Measurements from ENCODE around the gene SLC12A4.

SLC12A4 gene

GRCh38 chr16:67963292-67963661, 5.2 kb downstream of the SLC12A4 start:
- H3K4me3 Mint-ChIP-seq: no peak overlapping the region
- DNase-seq (no peak), ATAC-seq (replicated peaks) (no peak)
- H3K36me3 Mint-ChIP-seq: peaks cover 38 to 51% of the 10 kb centered on the region in 2 donors
- peaks cover 27 to 43% of the 10 kb centered on the region in 2 donors for H3K4me1 Mint-ChIP-seq
- no peaks in the 10 kb centered on the region for H3K27me3 Mint-ChIP-seq
- no peak overlapping the region for H3K27ac Mint-ChIP-seq
- no peaks in the 10 kb centered on the region for H3K9me3 Mint-ChIP-seq

- ATAC-seq (replicated peaks): no peak
- no peak overlapping the region for H3K4me3 Mint-ChIP-seq
- no peak for DNase-seq
- H3K27ac Mint-ChIP-seq: no peak overlapping the region
- H3K9me3 Mint-ChIP-seq: no peaks in the 10 kb centered on the region
- H3K4me1 Mint-ChIP-seq: peaks cover 22 to 34% of the 10 kb centered on the region in 2 donors
- peaks cover 44 to 58% of the 10 kb centered on the region in 2 donors for H3K36me3 Mint-ChIP-seq
- H3K27me3 Mint-ChIP-seq: no peaks in the 10 kb centered on the region
These were observed 6.3 kb downstream of the SLC12A4 start for GRCh38 chr16:67962135-67962534.

GRCh38 chr16:67961551-67961957, 6.9 kb downstream of the SLC12A4 start:
- H3K27me3 Mint-ChIP-seq: no peaks in the 10 kb centered on the region
- ATAC-seq (replicated peaks) (no peak), DNase-seq (no peak)
- H3K4me3 Mint-ChIP-seq: no peak overlapping the region
- H3K4me1 Mint-ChIP-seq: peaks cover 17 to 29% of the 10 kb centered on the region in 2 donors
- H3K36me3 Mint-ChIP-seq: peaks cover 44 to 57% of the 10 kb centered on the region in 2 donors
- H3K9me3 Mint-ChIP-seq: no peaks in the 10 kb centered on the region
- H3K27ac Mint-ChIP-seq: no peak overlapping the region

- peaks cover 2 to 13% of the 10 kb centered on the region in 2 donors for H3K4me1 Mint-ChIP-seq
- H3K27me3 Mint-ChIP-seq: no peaks in the 10 kb centered on the region
- no peaks in the 10 kb centered on the region for H3K9me3 Mint-ChIP-seq
- H3K36me3 Mint-ChIP-seq: peaks cover 42 to 56% of the 10 kb centered on the region in 2 donors
- no peak overlapping the region for H3K27ac Mint-ChIP-seq
- DNase-seq (no peak), ATAC-seq (replicated peaks) (no peak)
- H3K4me3 Mint-ChIP-seq: no peak overlapping the region
These were observed 8.7 kb downstream of the SLC12A4 start for GRCh38 chr16:67959536-67960329.

GRCh38 chr16:67957622-67958021, 10.8 kb downstream of the SLC12A4 start:
- H3K27ac Mint-ChIP-seq: no peak overlapping the region
- ATAC-seq (replicated peaks) (no peak), DNase-seq (no peak)
- H3K9me3 Mint-ChIP-seq: no peaks in the 10 kb centered on the region
- peaks cover 0 to 7% of the 10 kb centered on the region in 2 donors for H3K4me1 Mint-ChIP-seq
- no peak overlapping the region for H3K4me3 Mint-ChIP-seq
- H3K36me3 Mint-ChIP-seq: peaks cover 46 to 60% of the 10 kb centered on the region in 2 donors
- H3K27me3 Mint-ChIP-seq: no peaks in the 10 kb centered on the region

DNA sequence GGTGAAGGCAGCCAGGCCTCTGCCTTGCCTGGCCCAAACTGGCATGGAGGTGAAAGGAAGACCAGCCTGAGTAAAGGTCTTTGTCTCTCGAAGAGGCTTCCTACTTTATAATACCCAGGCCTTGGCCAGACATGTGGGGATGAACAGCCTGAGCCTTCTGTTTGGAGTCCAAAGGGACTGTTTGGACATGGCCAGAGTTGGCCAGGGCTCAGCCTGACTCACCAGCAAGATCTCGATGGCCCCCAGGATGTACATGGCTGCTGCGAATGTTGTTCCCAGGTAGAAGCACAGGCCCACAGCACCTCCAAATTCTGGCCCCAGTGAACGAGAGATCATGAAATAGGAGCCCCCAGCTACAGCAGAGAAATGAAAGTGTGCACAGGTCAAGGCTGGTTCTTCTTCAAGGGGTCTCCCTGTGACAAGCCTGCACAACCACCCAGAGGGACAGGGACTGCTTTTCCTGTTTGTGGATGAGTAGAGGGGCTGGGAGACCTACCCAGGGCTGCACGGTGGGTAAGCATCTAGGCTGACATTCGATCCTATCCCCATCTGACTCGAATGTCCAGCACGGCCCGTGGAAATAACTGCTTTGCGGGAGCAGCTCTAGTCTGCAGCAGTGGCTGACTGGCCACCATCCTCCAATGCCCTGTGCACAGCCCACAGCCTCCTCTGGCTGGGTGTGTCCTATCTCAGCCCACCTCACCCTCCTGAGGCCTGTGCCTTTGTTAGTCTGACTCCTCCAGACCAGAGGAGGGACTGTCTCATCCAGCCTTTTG, 13.8 kb downstream of the SLC12A4 start:
- peaks cover 0 to under 1% of the 10 kb centered on the region in 2 donors for H3K4me1 Mint-ChIP-seq
- no peak for ATAC-seq (replicated peaks)
- H3K27me3 Mint-ChIP-seq: no peaks in the 10 kb centered on the region
- DNase-seq: no peak
- no peaks in the 10 kb centered on the region for H3K9me3 Mint-ChIP-seq
- H3K27ac Mint-ChIP-seq: no peak overlapping the region
- peaks cover 42 to 45% of the 10 kb centered on the region in 2 donors for H3K36me3 Mint-ChIP-seq
- H3K4me3 Mint-ChIP-seq: no peak overlapping the region

GRCh38 chr16:67953641-67954375, 14.6 kb downstream of the SLC12A4 start:
- DNase-seq (no peak), ATAC-seq (replicated peaks) (no peak)
- H3K9me3 Mint-ChIP-seq: no peaks in the 10 kb centered on the region
- H3K36me3 Mint-ChIP-seq: peaks cover 40 to 45% of the 10 kb centered on the region in 2 donors
- H3K4me1 Mint-ChIP-seq: no peaks in the 10 kb centered on the region
- peak overlapping the region; percentile 65 for H3K27ac Mint-ChIP-seq
- H3K4me3 Mint-ChIP-seq: no peak overlapping the region
- no peaks in the 10 kb centered on the region for H3K27me3 Mint-ChIP-seq

- DNase-seq (no peak), ATAC-seq (replicated peaks) (no peak)
- Mint-ChIP-seq H3K27me3 (no peaks in the 10 kb centered on the region), H3K27ac (peak overlapping the region; percentile 59), H3K4me1 (no peaks in the 10 kb centered on the region), H3K4me3 (no peak overlapping the region), H3K36me3 (peaks cover 35 to 46% of the 10 kb centered on the region in 2 donors), H3K9me3 (no peaks in the 10 kb centered on the region)
These were observed 17.0 kb downstream of the SLC12A4 start for GRCh38 chr16:67951485-67951884.

GRCh38 chr16:67950335-67950843, 18.0 kb downstream of the SLC12A4 start:
- H3K4me3 Mint-ChIP-seq: no peak overlapping the region
- H3K36me3 Mint-ChIP-seq: peaks cover 41 to 55% of the 10 kb centered on the region in 2 donors
- DNase-seq (no peak), ATAC-seq (replicated peaks) (no peak)
- H3K4me1 Mint-ChIP-seq: no peaks in the 10 kb centered on the region
- peak overlapping the region; percentile 76 for H3K27ac Mint-ChIP-seq
- H3K27me3 Mint-ChIP-seq: no peaks in the 10 kb centered on the region
- no peaks in the 10 kb centered on the region for H3K9me3 Mint-ChIP-seq

GRCh38 chr16:67949645-67950044, 18.8 kb downstream of the SLC12A4 start:
- H3K27me3 Mint-ChIP-seq: no peaks in the 10 kb centered on the region
- H3K9me3 Mint-ChIP-seq: no peaks in the 10 kb centered on the region
- peaks cover 42 to 49% of the 10 kb centered on the region in 2 donors for H3K36me3 Mint-ChIP-seq
- ATAC-seq (replicated peaks) (no peak), DNase-seq (no peak)
- no peak overlapping the region for H3K27ac Mint-ChIP-seq
- no peaks in the 10 kb centered on the region for H3K4me1 Mint-ChIP-seq
- no peak overlapping the region for H3K4me3 Mint-ChIP-seq

DNA sequence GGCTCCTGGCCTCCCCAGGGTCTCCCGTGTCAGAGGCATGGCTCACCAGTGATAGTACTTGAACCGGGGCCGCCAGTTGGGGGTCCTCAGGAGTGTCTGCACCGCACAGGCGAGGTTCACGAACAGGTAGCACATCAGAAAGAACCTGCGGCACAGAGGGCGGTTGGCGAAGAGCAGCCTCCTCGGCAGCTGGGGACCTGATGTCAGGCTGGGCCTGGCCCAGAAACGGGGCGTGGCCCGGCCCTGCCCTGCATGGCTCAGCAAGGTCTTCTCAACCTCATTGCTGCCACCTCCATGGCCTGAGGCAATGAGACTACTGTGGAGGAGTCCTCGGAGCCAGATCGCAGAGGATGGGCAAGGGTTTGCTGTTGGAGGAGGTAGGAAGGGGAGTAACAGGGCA, 20.4 kb downstream of the SLC12A4 start:
- Mint-ChIP-seq H3K4me3 (peak overlapping the region in 1 of 2 donors; percentile 8), H3K27me3 (no peaks in the 10 kb centered on the region)
- ATAC-seq (replicated peaks): no peak

GRCh38 chr16:67946966-67947558, 21.4 kb downstream of the SLC12A4 start:
- H3K36me3 Mint-ChIP-seq: peaks cover 42 to 43% of the 10 kb centered on the region in 2 donors
- H3K27ac Mint-ChIP-seq: peak overlapping the region; percentile 51
- no peaks in the 10 kb centered on the region for H3K27me3 Mint-ChIP-seq
- no peaks in the 10 kb centered on the region for H3K9me3 Mint-ChIP-seq
- H3K4me1 Mint-ChIP-seq: peaks cover 2 to 17% of the 10 kb centered on the region in 2 donors
- ATAC-seq (replicated peaks) (no peak), DNase-seq (no peak)
- no peak overlapping the region for H3K4me3 Mint-ChIP-seq

More for the DNA sequence above, 20.4 kb downstream of the SLC12A4 start:
- DNase-seq: no peak
- H3K4me1 Mint-ChIP-seq: peaks cover 0 to 9% of the 10 kb centered on the region in 2 donors
- H3K9me3 Mint-ChIP-seq: no peaks in the 10 kb centered on the region
- H3K27ac Mint-ChIP-seq: peak overlapping the region; percentile 75
- H3K36me3 Mint-ChIP-seq: peaks cover 42 to 43% of the 10 kb centered on the region in 2 donors

- Mint-ChIP-seq H3K36me3 (peaks cover 40 to 41% of the 10 kb centered on the region in 2 donors), H3K27me3 (no peaks in the 10 kb centered on the region), H3K9me3 (no peaks in the 10 kb centered on the region), H3K27ac (peak overlapping the region; percentile 57), H3K4me3 (no peak overlapping the region), H3K4me1 (peaks cover 7 to 24% of the 10 kb centered on the region in 2 donors)
- ATAC-seq (replicated peaks): no peak
- DNase-seq: no peak
These were observed 22.3 kb downstream of the SLC12A4 start for GRCh38 chr16:67946128-67946569.
